NCI-H2107 treated with DMSO at 0.1 percent for 48 hours (cell line): Measurements from ENCODE around the gene MYO16.

Experiments
- DNase-seq: peaks from one replicate; lab custom pipeline; 2025; ENCODE audit not compliant: unreplicated experiment; lab: John Stamatoyannopoulos, UW

MYO16 gene

DNA sequence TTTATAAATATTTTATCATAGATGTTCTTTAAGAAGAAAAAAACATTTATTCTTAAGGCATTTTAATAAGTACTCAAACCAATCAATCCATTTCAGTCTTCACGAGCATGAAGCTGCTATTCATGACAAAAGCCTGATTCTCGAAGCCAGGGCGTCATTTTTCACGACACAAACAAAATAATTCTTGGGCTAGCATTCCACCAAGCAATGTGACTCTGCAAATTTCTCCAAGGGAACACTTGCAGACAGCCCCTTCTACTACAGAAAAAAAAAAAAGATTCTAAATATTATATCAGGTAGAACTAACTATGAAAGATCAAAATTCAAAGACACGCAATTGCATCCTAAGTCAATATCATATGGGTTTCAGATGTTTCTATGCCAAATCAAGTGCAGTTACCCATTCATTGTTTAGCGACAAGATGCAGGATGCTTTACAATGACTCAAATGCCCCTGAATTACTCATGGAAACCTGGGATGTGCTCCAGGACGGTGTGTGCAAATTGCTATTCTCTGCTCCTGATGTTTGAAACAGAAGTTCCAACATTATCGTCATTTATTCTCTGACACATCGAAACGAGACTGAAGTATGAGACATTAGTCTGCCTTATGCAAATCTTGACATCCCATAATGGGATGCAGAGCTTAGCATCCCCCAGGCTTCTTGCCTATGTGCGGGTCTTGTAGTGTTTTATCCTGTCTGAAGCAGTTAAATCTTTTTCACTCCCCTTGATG is 517.7 kb downstream of the MYO16 start:
- no peak for DNase-seq

DNA sequence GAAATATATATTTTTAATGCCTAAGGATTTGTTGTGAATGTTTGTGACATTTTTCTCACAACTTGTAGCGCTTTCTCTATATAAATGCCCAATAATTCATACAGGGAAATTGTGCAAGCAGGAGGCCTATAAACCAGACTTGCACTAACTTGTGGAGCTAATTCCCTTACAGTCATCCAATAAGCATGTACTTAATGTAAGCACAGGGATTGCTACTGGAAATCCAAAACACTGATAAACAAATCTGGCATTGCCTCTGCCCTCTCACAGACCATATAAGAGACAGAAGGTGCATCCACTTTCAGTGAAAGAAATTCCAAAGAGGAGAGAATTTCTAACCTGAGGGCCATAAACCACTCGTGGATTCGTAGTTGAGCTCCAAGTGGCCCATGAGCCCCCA is 518.8 kb downstream of the MYO16 start:
- DNase-seq = no peak

DNA sequence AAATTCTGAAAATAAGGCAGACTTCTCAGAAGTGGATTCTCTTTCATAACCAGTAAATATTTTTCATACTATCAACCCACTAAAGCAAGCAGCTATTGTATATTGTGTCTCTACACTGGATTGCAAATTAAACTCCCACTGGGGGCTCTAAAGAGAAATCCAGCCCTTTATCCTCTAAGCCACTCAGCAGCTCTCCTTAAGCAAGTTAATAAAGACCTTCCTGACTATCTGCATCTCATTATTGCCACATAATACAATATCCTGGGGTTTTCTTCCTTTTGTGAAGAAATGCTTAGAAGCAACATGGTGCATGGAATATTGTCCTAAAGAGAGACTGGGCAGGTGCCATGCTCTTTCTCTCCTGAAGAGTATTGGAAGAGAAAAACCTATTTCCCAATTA is 521.3 kb downstream of the MYO16 start:
- DNase-seq = no peak

DNA sequence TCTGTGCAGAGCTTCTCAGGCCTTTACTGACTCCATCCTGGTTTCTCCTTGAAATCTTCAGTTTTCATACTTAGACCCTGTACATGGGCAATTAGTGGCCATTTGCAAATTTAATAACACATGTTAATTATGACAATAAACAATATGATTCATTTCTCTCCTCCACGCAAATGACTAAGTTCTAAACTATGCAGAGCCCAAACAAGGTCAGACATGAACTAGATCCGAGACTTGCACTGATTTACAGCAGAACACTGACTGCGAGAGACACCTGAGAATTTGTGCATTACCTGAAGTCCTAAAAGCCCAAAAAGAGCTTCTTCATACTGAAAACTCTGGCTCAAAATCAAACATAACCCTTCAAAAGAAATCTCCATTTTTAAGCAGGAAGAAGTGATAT is 521.8 kb downstream of the MYO16 start:
- DNase-seq = no peak

DNA sequence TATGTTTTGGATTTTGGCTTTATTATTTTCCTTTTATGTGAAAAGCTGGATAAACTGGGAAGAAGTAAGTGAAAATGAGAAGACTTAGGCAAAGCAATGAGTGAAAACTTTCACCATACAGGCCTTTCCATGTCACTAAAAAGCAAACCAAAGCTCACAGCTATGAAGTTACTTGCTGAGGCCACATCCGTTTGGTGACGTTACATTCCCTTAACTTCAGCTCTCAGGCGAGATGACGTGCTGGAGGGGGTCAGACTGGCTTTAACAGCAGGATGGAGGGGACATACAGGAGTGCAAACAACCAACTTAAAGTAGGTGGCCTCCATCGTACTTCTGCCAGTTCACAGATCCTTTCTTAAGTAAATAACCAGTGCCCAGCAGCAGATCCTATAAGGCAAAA is 522.3 kb downstream of the MYO16 start:
- DNase-seq = no peak

DNA sequence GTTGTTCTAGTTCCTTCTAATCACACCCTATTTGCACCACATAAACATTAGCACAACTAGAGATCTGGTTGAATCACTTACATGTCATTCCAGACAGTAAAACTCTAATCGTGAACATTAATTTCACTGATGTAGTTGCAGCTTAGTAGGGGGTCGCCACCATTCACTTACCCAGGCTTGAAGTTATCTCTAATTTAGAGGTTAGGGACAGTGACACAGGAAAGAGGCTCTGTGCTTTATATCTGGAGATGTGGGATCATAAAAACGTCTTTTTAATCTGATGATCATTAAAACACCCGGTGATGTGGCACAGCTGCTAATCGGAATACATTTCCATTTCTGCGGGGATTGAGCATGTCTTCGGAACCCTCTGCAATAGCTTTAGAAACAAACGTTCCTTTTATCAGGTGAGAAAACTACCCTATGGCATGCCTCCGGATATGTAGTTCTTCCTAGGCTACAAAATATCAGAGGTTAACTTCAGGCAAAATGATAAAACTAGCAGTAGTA is 523.0 kb downstream of the MYO16 start:
- no peak for DNase-seq

DNA sequence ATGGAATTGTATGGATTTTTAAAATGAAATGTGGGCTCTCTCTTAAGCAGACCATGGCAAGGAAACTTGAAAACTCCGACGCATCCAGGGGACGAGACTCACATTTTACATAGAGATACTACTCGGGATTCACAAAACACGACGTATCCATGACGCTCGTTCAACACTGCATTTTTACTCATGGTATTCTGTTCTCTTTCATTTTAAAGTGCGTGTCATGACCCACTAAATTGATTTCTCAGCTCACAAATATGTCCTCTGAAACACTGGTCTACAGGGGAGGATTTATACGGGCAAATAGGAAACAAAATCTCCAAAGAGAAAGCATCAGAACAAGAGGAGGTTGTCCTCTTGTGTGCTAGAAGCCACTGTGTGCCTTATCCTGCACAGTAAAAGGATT is 523.5 kb downstream of the MYO16 start:
- DNase-seq = no peak

DNA sequence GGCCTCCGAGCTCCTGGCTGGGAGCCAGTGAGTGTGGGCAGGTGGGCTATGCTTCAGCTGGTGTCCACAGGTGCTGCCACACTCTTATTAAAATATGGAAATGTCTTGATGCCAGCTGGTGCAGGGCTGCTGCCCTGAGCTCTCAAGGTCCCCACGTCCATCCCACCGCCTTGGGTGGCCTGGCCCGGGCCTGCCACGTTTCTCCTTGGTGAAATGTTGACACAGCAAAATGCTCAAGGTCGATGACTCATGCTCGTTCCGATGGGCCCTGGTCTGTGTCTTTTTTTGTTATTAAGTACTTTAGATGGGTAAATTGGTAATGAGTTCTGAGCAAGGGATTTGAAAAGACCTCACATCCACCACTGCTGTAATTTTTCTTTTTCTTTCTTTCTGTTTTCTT is 524.7 kb downstream of the MYO16 start:
- no peak for DNase-seq

DNA sequence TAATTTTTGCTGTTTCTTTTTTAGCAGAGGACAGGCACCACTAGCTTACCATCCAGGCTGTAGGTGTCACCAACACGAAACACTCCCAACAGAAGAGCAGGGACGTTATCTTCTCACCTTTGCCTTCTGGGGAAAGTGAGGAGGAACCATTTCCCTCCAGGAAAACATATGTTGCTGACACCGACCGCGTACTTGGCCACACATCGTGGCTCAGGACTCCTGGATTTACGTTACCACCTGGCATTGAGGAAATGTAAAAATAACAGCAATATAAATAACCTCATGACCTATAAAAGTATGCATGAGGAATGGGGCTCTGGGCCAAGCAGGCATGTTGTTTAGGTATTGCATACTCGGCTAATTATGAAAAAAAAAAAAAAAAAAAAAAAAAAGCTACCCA is 525.1 kb downstream of the MYO16 start:
- DNase-seq = no peak

DNA sequence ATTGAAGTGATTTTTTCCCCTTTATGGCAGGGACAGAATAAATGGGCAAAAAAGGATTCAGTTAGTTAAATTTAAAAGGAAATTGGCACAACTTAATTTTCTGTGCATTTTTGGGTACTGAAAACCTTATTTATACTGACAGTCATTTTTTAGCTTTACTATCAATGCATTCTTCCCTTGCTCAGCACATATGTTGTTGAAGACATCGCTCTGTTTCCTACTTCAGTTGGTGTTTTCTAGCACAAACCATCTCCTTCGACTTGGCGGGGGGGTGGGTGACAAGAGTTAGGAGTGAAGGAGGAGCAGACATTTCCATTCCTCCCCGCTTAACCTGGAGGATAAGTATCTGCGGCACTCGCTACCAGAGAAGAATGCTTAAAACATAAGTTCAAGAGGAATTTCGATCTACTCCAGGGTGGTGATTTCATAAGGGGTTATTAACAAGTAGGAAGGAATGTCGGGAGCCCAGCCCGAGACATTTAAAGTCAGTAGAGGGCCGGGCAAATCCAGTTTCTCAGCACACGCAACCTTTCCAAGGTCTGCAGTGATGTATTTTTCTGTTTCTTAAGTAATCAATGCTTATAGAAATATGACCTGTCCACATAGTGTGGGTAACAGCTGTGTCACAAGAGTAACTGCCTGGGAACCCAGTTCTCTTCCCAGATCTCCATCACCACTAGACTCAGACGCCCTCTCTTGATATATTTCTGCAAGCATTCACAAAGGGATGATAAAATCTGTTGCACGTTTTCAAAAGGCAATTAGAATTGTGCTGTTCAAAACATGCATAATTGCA is 525.8 kb downstream of the MYO16 start:
- DNase-seq = no peak

DNA sequence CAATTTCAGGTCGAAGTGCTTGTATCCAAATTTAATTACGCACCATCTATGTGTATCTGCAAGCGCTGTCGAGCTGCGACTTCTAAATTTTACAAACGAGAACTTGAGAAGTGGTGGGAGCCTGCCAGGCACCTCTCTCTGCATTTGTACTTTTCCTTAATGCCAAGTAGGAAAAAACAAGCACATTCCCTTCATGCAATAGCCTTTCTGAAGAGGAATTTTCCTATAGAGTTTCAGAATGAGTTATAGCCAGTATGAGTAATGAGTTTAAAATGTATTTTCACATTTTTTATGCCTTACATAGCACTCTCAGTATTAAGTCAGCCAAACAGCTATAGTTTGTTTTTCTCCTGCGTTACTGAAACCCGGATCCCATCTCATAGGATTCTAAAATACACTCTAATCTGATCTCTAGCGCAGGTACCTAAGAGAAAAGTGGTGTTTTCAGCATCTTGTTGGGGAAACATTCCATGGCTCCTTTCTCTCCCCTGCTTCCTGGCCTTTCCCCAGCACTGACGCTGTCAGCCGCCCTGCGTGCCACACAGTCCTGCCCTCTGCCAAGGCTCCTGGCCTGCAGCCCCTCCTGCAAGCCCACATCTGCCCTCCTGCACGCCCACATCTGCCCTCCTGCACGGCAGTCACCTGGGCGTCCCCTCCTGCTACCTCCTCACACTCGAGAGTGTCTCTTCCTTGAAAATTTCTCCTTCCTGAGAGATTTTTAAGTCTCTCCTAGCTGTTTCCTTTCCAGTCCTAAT is 526.9 kb downstream of the MYO16 start:
- no peak for DNase-seq

DNA sequence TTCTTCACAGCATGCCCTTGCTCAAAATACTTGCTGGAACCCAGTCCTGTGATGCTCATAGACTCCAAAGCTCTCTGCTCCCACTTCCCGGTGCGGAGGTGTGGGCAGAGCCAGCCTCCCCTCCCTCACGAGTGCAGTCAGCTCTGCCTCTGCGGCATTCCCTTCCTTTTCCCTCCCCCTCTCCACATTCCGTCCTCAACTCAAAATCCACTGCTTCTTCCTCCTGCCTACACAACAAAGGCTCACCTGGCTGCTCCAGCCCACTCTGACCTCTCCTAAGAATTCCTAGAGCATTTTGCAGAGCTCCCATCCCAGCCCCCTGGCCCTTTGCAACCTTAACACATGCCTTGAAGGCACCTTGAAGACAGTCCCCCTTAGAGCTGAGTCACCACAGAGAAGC is 527.9 kb downstream of the MYO16 start:
- DNase-seq = no peak

DNA sequence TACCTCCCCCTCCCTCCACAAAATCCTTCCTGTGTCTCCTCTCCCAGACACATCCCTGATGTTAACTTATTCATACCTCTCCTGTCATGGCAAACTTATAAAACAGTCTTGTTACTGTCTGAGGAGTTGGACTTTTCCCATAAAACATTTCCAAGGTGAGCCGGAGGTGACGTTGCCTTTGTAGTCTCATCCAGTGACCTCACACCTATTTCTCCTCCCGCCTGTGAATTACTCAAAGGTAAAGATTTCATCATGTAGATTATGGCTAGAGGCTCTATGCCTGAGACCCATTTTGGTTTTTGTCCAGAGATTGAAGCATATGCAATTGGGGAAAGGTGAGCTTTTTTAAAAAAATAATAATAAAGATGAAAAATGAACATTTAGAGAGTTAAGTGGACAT is 529.0 kb downstream of the MYO16 start:
- DNase-seq = no peak

DNA sequence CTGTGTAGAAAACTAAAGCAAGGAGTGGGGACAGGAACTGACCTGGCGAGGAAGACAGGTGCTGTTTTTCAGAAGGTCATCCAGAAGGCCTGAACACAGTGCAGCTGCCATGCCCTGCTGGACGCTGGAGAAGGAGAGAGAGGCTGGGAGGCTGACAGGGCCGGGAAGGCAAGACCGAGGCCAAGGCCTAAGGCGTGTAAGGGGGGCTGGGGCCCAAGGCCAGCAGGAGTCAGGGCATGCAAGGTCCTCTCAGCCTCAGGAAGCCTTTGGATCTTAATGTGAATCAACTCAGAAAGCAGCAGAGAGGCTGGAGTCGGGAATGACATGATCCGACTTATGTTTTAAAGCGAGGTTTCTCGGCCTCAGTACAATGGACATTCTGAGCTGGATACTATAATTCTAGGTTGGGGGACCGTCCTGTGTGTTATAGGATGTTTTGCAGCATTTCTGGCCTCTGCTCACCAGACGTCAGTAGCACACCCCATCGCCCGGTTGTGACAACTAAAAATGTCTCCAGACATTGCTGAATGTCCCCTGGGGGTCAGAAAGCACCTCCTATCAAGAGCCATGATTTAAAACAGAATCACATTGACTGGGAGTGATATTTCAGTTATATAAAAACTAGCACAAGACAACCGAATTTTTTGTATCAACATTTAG is 530.4 kb downstream of the MYO16 start:
- no peak for DNase-seq

DNA sequence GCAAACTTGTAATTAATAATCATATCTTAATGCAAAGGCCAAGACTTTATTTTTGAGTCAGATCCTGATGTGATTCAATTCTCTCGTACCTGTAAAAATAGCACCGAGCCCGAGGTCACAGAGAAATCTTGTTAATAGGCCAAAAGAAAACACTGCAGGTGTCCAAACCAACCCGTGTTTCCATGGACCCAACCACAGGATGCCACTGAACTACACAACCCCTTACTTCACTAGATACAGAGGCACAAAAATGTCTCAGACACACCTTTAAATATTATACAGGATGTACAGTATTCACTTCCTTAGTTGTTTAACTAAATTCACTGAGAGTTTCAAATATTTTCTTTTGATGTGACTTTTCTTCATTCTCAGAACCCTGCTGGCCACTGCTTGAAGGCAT is 530.9 kb downstream of the MYO16 start:
- DNase-seq = no peak

DNA sequence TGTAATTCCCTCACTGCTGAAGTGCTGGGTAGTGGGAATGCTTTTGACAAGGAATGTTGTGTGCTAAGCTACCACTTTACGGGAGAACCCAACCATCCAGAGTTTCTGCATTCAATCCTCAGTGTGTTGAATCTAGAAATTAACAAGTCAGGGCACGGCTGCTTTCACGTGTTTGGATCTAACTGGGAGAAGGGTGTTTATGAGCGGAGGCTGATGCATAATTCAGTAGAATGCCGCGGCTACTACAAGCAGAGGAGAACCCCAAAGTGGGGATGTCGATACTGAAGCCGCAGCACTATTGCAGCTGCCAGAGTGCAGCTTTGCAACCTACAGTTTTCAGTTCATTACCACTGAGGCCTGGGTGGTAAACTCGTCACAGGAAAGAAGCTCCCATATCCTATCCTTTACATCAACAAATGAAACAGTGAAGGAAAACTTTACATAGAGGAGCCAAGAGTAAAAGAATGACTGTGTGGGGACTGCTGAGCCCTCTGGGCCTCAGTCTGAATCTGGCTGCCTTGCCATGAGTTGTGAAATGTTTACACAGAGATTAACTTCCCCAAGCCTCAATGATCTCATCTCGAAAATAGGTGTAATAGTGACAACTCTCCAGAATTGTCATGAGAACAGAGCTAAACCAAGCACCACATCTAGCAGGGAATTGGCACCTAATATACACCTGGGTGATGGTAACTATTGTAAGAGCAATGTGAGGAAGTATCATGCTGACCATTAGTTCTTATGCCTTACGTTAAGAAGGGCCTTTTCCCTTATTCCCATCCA is 531.7 kb downstream of the MYO16 start:
- DNase-seq = no peak

DNA sequence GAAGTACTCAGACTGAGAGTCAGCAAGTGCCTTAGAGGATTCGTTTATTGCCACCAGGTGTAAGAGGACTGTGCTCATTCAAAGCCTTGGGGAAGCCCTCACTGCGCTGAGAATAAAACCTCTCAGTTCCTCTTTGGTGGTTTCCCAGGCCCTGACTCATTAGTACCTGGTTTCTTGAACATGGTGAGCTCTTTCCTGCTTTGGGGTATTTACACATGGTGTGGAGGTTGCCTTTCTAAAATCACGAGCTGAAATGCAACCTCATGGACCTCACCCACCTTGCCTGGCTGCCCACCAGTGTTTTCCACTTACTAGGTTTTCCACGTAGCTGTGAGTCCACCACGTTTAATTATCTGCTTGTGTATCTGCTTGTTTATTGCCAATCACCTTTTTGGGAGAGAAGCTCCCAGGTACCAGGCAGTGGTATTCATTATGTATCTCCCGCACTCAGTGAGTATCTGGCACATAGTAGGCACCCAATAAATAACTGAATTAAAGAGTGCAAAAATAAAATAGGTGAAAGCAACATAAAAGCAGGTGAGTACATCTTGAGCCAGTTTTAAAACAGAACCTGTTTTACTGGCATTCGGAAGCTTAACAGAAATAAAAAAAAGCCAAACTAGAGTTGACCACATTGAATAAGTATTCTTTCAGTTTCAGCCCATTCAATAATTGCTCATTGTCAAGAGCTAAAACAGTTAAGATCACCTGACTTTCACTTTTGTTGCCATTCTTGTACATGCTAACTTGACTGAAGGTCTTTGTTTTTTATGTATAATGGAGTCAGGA is 533.0 kb downstream of the MYO16 start:
- DNase-seq = no peak

DNA sequence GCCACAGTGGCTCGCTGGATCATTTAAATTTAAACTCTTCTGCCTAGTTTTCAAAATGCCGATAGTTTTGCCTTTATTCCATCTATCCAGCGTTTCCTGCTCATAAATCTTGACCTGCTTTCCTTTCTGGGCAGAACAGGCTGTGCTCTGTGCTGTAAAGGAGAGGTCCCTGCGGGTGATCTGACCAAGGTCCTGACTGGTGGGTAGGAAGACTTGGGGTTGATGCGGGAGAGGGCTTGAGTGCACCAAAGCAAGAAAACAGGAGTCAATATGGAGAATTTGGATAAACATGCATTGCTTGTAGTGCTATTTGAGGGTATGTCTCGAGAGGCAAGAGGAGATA is 533.6 kb downstream of the MYO16 start:
- no peak for DNase-seq

DNA sequence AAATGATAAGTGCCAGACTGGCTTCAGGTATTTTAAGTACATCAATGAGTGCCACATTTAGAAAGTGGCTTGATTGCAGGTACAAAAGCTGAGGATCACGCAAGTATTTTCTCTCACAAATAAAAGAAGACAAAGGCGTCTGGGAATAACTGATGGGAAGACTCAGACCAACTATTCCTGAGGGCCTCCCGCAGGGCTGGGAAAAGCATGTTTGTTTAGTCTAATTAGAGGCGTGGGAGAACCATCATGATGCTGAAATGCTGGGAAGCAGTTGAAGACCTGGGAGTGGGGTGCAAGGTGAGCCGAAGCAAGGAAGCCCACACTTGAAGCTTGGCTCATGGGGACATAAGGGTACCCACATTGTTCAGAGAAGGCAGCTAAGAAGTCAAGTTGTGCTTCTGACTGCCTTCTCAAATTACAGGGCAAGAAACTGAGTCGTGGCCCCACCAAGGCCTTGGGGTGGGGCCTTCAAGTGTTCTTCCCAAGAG is 536.0 kb downstream of the MYO16 start:
- no peak for DNase-seq

DNA sequence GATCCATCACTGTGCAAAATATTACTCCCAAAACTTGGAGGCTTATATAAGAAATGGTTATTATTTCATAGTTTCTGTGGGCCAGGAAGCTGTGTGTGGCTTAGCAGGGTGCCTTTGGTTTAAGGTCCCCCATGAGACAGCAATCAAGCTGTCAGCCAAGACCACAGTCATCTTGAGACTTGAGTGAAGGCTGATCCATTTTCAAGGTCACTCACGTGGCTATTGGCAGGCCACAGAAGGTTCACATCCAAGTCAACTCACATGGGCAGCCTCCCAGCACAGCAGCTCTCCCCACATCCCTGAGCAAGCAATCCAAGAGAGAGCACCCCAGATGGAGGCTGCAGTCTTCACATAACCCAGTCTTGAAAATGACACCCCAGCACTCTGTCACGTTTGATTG is 537.4 kb downstream of the MYO16 start:
- DNase-seq = no peak
